Stimulated activated CD8-positive, alpha-beta memory T cell treated with anti-CD3 and anti-CD28 coated beads, Interleukin-4, amount 100 ng/mL, for 24 hours (primary cell): ENCODE results near the gene COASY.
A peak's percentile ranks its signal among the peaks of the same experiment; 100 is the strongest.

Experiments
- DNase-seq: peaks from one replicate; pipeline ENCODE4 v3.0.0-alpha.2; 2020; ENCODE audit warnings: low read depth

Gene COASY

GRCh38 chr17:42574463-42574862, 12.5 kb downstream of the COASY start:
- no peak for DNase-seq

GRCh38 chr17:42577140-42577531, 15.2 kb downstream of the COASY start:
- DNase-seq, result no peak

DNA sequence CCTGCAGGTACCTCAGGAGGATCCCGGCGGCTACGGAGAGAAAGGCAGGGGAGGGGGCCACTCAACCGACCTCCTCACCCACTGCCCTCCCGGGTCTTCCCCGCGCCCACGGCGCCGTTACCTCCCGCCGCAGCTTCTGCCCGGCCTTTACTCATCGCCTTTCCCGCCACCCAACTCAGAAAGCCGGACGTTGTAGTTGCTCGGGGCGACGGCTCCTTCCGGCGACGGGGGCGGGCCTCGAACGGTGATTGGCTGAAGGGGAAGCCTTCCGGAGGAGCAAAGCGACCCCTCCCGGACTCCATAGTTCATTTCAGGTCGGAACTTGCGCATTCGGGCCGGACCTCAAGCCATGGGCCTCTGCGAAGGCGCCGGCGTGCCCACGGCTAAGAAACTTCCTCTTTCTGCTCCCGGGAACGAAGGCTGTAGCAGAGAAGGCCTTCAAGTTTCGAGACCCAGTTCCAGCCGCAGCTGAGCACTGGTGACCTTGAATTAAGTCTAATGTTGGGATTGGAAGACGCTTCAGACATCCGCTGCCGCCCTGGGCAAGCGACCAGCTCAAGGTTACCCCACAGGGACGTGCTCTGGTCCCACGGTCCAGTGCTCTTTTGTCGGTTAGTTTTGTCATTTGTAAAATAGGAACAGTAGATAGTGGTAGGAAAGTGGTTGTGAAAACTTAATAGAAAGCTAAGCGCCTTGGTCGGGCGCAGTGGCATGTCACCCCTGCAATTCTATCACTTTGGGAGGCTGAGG, 15.8 kb downstream of the COASY start, which contains the start of gene PSMC3IP:
Gene PSMC3IP (minus strand): TSS at position 198 of the 750 bp plus-strand sequence. CDS start 43 bp downstream, at position 155.
- peak; percentile 92 for DNase-seq

DNA sequence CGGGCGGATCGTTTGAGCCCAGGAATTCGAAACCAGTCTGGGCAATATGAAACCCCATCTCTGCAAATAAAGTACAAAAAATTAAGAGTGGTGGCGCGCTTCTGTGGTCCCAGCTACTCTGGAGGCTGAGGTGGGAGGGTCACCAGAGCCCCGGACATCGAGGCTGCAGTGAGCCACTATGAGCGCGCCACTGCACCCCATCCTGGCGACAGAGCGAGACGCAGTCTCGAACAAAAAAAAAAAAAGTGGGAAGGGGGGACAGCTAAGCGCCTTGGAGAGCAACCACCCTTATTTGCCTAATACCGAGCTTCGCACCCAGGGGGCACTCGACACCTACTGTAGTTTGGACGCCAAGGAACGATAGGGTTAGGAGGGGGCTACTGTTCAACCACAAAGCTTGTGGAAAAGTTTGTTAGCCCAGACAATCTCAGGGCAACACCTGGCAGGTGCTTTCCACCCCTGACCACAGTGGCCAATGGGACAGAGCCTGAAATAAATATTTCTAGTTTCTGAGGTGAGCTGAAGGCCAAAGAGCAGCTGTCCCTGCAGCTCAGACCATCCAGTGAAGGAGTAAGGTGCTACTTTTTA, 16.4 kb downstream of the COASY start:
- DNase-seq, result peak; percentile 54

DNA sequence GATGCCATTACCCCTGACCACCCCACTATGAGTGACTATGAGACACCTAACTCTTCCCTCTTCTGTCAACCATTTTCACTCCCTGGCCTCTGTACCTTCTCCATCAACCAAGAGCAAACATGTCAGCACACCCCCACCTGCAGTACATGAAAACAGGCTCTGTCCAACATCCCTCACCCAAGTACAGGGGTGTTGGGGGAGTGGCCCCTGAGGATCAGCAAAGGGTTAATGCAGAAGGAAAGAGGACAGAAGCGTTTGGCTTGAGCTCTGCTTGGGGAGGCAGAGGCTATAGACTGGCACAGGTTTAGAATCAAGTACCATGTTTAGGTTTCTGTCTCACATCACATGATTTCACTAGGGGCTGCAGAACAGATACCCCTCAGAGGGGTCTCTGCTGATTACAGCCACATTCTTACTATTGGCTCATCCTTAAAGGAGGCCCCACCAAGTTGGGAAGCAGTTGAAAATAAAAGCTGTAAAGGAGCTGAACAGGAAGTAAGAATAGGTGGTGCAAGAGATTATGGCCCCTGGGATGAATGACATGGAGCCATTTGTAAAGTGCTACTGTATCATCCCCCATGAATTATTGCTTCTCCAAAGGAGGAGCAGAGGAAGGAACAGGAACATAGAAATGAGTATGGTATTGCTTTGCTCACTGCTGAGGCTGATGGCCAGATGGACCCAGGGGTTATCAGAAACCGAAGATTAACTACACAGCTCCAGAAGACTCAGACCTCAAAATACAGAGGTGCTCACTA, 18.0 kb downstream of the COASY start:
- no peak for DNase-seq

DNA sequence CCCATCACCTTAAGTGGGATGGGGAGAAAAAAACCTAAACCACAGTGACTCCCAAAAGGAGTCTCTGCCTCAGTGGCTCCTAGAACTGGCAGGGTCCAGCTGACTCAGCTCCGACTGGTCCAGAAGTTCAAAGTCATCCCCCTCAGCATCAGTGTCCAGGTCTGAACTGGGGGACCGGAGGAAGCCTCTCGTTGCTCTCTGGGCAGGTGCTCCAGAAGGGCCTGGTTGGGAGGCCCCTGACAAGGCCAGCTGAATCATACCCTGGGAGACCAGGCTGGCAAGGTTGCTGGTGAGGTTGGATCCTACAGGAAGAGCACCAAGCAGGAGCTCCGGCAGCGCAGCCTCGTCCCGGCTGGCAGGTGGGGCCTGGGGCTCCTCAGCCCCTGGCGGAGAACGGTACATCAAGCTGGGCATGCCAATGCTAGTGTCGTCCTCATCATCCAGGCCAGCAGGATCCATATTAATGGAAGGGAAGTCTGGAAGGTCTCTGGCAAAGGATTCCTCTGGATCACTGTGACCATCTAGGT, 19.9 kb downstream of the COASY start:
- DNase-seq, result no peak

GRCh38 chr17:42584880-42585279, 22.9 kb downstream of the COASY start:
- no peak for DNase-seq

DNA sequence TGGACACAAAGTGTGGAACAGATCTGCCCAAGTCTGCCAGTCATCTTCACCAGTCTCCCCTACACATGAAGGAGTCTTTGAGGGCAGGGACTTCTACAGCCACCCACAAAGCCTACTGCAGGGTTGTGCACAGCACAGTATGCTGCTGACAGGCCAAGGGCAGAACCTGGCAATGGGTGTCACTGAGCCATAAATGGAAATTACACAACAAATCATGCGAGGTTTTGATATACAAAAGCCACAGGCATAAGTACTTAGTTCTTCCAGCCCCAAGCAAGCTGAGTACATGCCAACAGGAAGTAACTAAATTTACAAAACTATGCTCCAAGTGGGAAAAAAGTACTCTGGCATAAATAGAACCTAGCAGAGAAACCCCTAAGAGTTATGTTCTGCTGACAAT, 23.4 kb downstream of the COASY start:
- DNase-seq, result no peak

GRCh38 chr17:42586514-42587230, 24.7 kb downstream of the COASY start:
- DNase-seq, result no peak

- no peak for DNase-seq
Measured at GRCh38 chr17:42590886-42591285, 28.9 kb downstream of the COASY start.

- DNase-seq, result no peak
Measured at GRCh38 chr17:42591411-42591810, 29.5 kb downstream of the COASY start.

GRCh38 chr17:42596386-42596785, 34.4 kb downstream of the COASY start:
- no peak for DNase-seq

DNA sequence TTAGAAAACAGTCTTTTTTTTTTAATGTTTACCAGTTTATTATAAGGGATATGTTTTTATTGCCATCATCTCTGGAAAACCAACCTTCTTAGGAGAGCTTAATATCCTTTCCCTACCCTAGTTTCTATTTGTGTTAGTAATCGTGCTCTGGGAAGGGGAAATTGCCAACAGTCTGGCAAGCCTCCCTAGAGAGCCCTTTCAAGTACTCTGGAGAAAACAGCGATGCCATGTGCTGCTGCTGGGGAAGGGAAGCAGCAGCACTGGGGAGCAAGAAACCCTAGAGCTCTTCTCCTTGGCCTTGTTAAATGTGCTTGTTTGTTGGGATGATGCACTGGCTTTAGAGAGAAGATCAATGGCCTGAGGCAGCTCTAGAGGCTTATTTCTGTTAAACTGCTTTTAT, 37.0 kb downstream of the COASY start:
- DNase-seq, result no peak

DNA sequence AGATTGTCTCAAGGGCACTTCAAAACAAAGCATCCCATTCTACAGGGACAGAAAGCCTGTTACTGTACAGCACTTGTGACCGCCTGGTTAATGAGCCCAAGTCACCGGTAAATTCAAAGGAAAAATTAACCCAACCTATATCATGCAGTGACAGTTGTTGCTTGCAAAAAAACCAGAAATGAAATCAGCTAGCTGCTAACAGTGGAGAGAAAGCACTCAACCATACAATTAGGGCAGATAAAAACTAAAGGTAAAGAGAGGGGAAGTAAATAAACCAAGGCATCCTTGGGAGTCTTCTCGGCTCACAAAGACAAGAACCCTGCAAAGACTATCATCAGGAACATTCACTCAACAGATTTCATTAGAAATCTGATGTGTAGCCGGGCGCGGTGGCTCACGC, 41.4 kb downstream of the COASY start:
- DNase-seq, result no peak

- no peak for DNase-seq
Measured at GRCh38 chr17:42607769-42608168, 45.8 kb downstream of the COASY start.

DNA sequence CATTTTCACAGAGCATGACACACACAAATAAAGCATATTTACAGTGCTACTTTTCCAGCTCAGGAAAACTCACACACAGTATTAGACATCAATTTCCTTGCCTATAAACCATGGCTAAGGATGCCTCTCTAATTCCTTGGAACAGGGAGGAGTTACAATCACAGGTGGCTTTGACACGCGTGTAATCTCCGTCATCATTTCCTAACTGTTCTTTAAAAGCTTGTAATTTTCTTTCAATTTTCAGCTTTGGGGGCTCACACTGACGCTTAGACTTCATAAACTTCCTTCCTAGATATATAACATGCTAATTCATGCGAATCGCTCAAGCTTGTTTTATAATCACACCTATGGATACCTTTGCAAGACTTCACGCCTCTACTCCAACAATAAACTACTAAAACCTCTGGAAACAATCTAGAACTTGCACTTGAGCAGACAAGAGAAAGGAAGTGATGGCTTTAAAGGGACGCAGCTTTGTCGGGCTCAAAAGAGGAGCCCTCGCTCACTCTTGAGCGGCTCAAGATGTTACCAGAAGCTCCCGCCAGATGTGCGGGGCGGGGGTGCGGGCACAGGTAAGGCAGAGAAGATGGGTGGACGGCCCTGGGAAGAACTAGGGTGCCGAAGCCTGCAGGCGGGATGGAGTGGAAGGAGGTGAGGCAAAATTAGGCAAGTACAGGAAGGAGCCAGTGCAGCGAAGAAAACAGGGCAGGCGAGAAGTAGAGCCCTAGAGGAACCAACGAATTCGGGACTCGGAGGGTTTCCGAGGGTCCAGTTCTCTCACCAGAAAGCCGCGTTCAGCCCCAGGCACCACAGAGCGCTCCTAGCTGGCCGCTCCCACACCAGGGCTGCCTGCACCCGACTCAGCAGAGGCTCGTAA, 46.6 kb downstream of the COASY start:
- peak; percentile 4 for DNase-seq

DNA sequence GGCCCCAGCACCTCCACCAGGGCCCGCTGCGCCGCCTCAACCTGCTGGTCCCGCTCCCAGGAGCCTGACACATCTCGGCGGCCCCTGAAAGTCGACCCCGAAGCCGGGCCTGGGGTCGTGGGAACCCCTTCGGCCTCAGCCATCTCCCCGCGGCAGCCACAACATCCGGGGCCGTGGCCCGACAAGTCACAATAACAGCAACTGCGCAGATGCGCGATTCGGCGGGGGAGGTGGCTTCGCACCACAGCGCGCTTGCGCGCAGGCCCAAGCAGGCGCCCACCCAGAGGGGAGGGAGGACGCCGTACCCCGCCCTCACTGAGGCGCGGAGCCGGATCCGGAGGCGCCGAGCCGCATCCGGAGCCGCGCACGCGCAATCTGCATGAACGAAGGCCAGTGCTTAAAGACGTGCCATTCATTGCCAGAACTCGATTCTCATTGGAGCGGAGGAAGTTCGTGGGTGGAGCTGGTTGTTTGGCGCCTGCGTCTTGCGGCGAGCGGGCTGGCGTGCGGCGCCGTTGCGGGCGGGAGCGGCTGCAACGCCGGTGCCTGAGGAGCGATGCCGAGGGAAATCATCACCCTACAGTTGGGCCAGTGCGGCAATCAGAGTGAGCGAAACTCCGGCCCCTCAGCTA, 47.4 kb downstream of the COASY start, which contains the start of the genes RETREG3 and TUBG1:
Gene RETREG3 (minus strand): TSS at position 193 of the 632 bp plus-strand sequence. CDS start 50 bp downstream, at position 143.
Gene TUBG1 (plus strand): TSS at position 502 of the 632 bp plus-strand sequence. CDS start 55 bp downstream, at position 557.
- peak; percentile 99 for DNase-seq

DNA sequence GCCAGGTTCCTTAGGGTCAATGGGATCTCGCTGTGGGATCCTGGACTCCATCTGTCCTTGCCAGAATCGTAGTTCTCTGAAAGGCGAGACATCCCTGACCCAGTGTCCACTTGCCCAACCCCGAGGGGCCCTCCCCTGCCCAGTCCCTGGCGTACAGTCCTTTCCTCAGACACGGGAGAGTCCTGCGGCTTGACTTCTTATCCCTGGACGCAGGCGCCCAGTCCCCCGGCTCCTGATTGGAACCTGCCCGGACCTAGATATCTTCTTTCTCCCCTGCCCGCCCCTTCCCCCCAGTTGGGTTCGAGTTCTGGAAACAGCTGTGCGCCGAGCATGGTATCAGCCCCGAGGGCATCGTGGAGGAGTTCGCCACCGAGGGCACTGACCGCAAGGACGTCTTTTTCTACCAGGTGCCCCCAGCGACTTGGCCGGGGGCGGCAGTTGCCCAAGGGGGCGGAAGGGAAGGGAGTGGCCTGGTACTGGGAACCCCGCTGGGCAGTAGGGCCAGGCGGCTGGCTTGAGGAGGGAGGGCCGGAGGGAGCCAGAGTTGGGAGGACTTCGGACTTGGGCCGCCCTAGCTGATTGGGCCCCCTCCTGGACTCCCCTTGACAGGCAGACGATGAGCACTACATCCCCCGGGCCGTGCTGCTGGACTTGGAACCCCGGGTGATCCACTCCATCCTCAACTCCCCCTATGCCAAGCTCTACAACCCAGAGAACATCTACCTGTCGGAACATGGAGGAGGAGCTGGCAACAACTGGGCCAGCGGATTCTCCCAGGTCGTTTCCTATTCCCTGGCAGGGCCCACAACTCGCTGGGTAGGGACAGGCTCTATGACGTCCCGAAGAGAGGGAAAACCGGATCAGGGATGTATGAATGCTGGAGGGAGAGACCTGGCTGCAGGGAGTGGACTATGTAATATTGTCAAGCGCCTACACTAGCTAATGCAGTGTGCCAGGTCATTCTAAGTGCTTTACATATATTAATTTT, 48.2 kb downstream of the COASY start:
- DNase-seq, result peak; percentile 3

GRCh38 chr17:42612013-42612412, 50.1 kb downstream of the COASY start:
- DNase-seq, result no peak
